Endothelial cell (in vitro differentiated cells): Measurements from ENCODE around the gene KCNJ6. TPM values are rescaled to one million over a fixed set of nuclear protein-coding genes. Genes with fewer than 3 reads are reported as not detected.

Source experiments
- DNase-seq: peaks from one replicate; pipeline ENCODE4 v3.0.0; 2021; ENCODE audit warnings: low spot score
- H3K27ac Mint-ChIP-seq: one replicate; pipeline ENCODE4 v1.8.0; 2021; ENCODE audit warnings: mixed read lengths, inconsistent platforms; ENCODE audit not compliant: unreplicated experiment
- H3K27me3 Mint-ChIP-seq: one replicate; pipeline ENCODE4 v1.8.0; 2021; ENCODE audit warnings: mild to moderate bottlenecking, moderate library complexity, mixed read lengths, inconsistent platforms; ENCODE audit not compliant: unreplicated experiment
- H3K36me3 Mint-ChIP-seq: one replicate; pipeline ENCODE4 v1.8.0; 2021; ENCODE audit warnings: mild to moderate bottlenecking, low read depth, mixed read lengths, inconsistent platforms; ENCODE audit not compliant: unreplicated experiment
- H3K4me1 Mint-ChIP-seq: one replicate; pipeline ENCODE4 v1.8.0; 2021; ENCODE audit warnings: mild to moderate bottlenecking, mixed read lengths, inconsistent platforms; ENCODE audit not compliant: unreplicated experiment
- H3K4me3 Mint-ChIP-seq: one replicate; pipeline ENCODE4 v1.8.0; 2021; ENCODE audit warnings: mild to moderate bottlenecking, mixed read lengths, inconsistent platforms; ENCODE audit not compliant: unreplicated experiment
- H3K9me3 Mint-ChIP-seq: one replicate; pipeline ENCODE4 v1.8.0; 2021; ENCODE audit warnings: mixed read lengths, inconsistent platforms; ENCODE audit not compliant: unreplicated experiment
- CTCF ChIP-seq: fragments of 200-600 bp; sonication (generic); IDR thresholded peaks from one replicate; pipeline ENCODE4 v1.5.0; 2021; ENCODE audit warnings: antibody characterized with exemption; ENCODE audit not compliant: unreplicated experiment
- total RNA-seq: library from RNA; stranded (reverse); fragmentation: NEBNext Ultra II Directional; extraction: Animal tissue kit (Norgen Biotek cat#: 25700); gene quantifications from one replicate; pipeline ENCODE4 v1.2.1, GENCODE V29; 2021; ENCODE audit not compliant: unreplicated experiment

Gene KCNJ6
- total RNA-seq, 1 donor from 2014 or later = 0.41 TPM

GRCh38 chr21:37908691-37909090 is 7.6 kb downstream of the KCNJ6 start:
- no peak for TF ChIP-seq CTCF
- no peaks in the 10 kb centered on the region for H3K36me3 Mint-ChIP-seq
- no peaks in the 10 kb centered on the region for H3K4me1 Mint-ChIP-seq
- H3K4me3 Mint-ChIP-seq = no peak overlapping the region
- peaks cover 2% of the 10 kb centered on the region for H3K27me3 Mint-ChIP-seq
- H3K9me3 Mint-ChIP-seq = no peaks in the 10 kb centered on the region
- no peak overlapping the region for H3K27ac Mint-ChIP-seq
- no peak for DNase-seq

- no peak for DNase-seq
- Mint-ChIP-seq H3K36me3 (no peaks in the 10 kb centered on the region), H3K4me3 (no peak overlapping the region), H3K27me3 (peaks cover 2% of the 10 kb centered on the region), H3K27ac (no peak overlapping the region), H3K4me1 (no peaks in the 10 kb centered on the region), H3K9me3 (no peaks in the 10 kb centered on the region)
- no peak for TF ChIP-seq CTCF
These were observed 9.2 kb downstream of the KCNJ6 start for GRCh38 chr21:37907076-37907475.

GRCh38 chr21:37905291-37905690 is 11.0 kb downstream of the KCNJ6 start:
- H3K4me3 Mint-ChIP-seq = no peak overlapping the region
- no peaks in the 10 kb centered on the region for H3K9me3 Mint-ChIP-seq
- DNase-seq = no peak
- H3K4me1 Mint-ChIP-seq = peaks cover 3% of the 10 kb centered on the region
- peaks cover 2% of the 10 kb centered on the region for H3K27me3 Mint-ChIP-seq
- no peak overlapping the region for H3K27ac Mint-ChIP-seq
- no peaks in the 10 kb centered on the region for H3K36me3 Mint-ChIP-seq
- TF ChIP-seq CTCF = no peak

GRCh38 chr21:37904856-37905255 is 11.4 kb downstream of the KCNJ6 start:
- Mint-ChIP-seq H3K36me3 (no peaks in the 10 kb centered on the region), H3K9me3 (no peaks in the 10 kb centered on the region), H3K4me3 (no peak overlapping the region), H3K4me1 (peaks cover 6% of the 10 kb centered on the region), H3K27me3 (peaks cover 2% of the 10 kb centered on the region), H3K27ac (no peak overlapping the region)
- no peak for DNase-seq
- TF ChIP-seq CTCF = no peak

- H3K27ac Mint-ChIP-seq = no peak overlapping the region
- no peak for TF ChIP-seq CTCF
- H3K36me3 Mint-ChIP-seq = no peaks in the 10 kb centered on the region
- H3K4me3 Mint-ChIP-seq = no peak overlapping the region
- H3K4me1 Mint-ChIP-seq = peaks cover 6% of the 10 kb centered on the region
- H3K9me3 Mint-ChIP-seq = no peaks in the 10 kb centered on the region
- peaks cover 2% of the 10 kb centered on the region for H3K27me3 Mint-ChIP-seq
- no peak for DNase-seq
These were observed 12.9 kb downstream of the KCNJ6 start for GRCh38 chr21:37903396-37903795.
